ENCODE results near the gene PNPLA5. TPM values are rescaled to one million over a fixed set of nuclear protein-coding genes. Genes with fewer than 3 reads are reported as not detected.
"Not testable (repeated sequence)": the region's sequence is repeated elsewhere in the genome, so short reads cannot be mapped to it uniquely, and the experiment has no call there.

Gene PNPLA5
- polyA plus RNA-seq, 4 donors, result 0.06 to 0.16 (median 0.13) TPM; not detected in 1

- DNase-seq (ENCODE audit: low read depth in 4 of 4, low spot score in 2 of 4), result not testable (repeated sequence)
Observed at GRCh38 chr22:43904412-43904811, 12.6 kb upstream of the PNPLA5 start.

GRCh38 chr22:43903033-43903432 is 11.2 kb upstream of the PNPLA5 start:
- DNase-seq (ENCODE audit: low read depth in 4 of 4, low spot score in 2 of 4), result not testable (repeated sequence)

- no peak for DNase-seq (ENCODE audit: low read depth in 4 of 4, low spot score in 2 of 4)
Observed at GRCh38 chr22:43901976-43902643, 10.3 kb upstream of the PNPLA5 start.

- DNase-seq (ENCODE audit: low read depth in 4 of 4, low spot score in 2 of 4), result no peak
Observed at GRCh38 chr22:43900206-43900605, 8.4 kb upstream of the PNPLA5 start.

GRCh38 chr22:43897751-43898261 is 6.0 kb upstream of the PNPLA5 start:
- no peak for DNase-seq (ENCODE audit: low read depth in 4 of 4, low spot score in 2 of 4)

GRCh38 chr22:43895986-43896645 is 4.3 kb upstream of the PNPLA5 start:
- no peak for DNase-seq (ENCODE audit: low read depth in 4 of 4, low spot score in 2 of 4)

- DNase-seq (ENCODE audit: low read depth in 4 of 4, low spot score in 2 of 4), result no peak
Observed at GRCh38 chr22:43894122-43894521, 2.3 kb upstream of the PNPLA5 start.

GRCh38 chr22:43893266-43893665 is 1.5 kb upstream of the PNPLA5 start:
- DNase-seq (ENCODE audit: low read depth in 4 of 4, low spot score in 2 of 4), result no peak

GRCh38 chr22:43892183-43892894 is 526 bp upstream of the PNPLA5 start:
- no peak for DNase-seq (ENCODE audit: low read depth in 4 of 4, low spot score in 2 of 4)

- no peak for DNase-seq (ENCODE audit: low read depth in 4 of 4, low spot score in 2 of 4)
Observed at GRCh38 chr22:43890901-43891331, 897 bp downstream of the PNPLA5 start.

GRCh38 chr22:43889860-43890253 is 2.0 kb downstream of the PNPLA5 start:
- no peak for DNase-seq (ENCODE audit: low read depth in 4 of 4, low spot score in 2 of 4)

GRCh38 chr22:43889201-43889859 is 2.5 kb downstream of the PNPLA5 start:
- DNase-seq (ENCODE audit: low read depth in 4 of 4, low spot score in 2 of 4), result no peak

GRCh38 chr22:43888740-43889139 is 3.1 kb downstream of the PNPLA5 start:
- no peak for DNase-seq (ENCODE audit: low read depth in 4 of 4, low spot score in 2 of 4)

- no peak for DNase-seq (ENCODE audit: low read depth in 4 of 4, low spot score in 2 of 4)
Observed at GRCh38 chr22:43887391-43887790, 4.4 kb downstream of the PNPLA5 start.

GRCh38 chr22:43886231-43886630 is 5.6 kb downstream of the PNPLA5 start:
- DNase-seq (ENCODE audit: low read depth in 4 of 4, low spot score in 2 of 4), result no peak

GRCh38 chr22:43885786-43886185 is 6.0 kb downstream of the PNPLA5 start:
- no peak for DNase-seq (ENCODE audit: low read depth in 4 of 4, low spot score in 2 of 4)

- DNase-seq (ENCODE audit: low read depth in 4 of 4, low spot score in 2 of 4), result no peak
Observed at GRCh38 chr22:43885319-43885671, 6.5 kb downstream of the PNPLA5 start.

- no peak for DNase-seq (ENCODE audit: low read depth in 4 of 4, low spot score in 2 of 4)
Observed at GRCh38 chr22:43884600-43885318, 7.1 kb downstream of the PNPLA5 start.

GRCh38 chr22:43883719-43884415 is 7.9 kb downstream of the PNPLA5 start:
- DNase-seq (ENCODE audit: low read depth in 4 of 4, low spot score in 2 of 4), result no peak

Data from left renal cortex interstitium (tissue), 4 donors.